GM18867 (cell line): ENCODE results near the gene TESMIN.

Source experiments
- ATAC-seq: cut with Tn5 transposase; IDR thresholded peaks from one replicate; pipeline ENCODE4 v1.9.1; 2021; ENCODE audit warnings: mild to moderate bottlenecking, moderate library complexity; ENCODE audit not compliant: unreplicated experiment

Gene TESMIN

DNA sequence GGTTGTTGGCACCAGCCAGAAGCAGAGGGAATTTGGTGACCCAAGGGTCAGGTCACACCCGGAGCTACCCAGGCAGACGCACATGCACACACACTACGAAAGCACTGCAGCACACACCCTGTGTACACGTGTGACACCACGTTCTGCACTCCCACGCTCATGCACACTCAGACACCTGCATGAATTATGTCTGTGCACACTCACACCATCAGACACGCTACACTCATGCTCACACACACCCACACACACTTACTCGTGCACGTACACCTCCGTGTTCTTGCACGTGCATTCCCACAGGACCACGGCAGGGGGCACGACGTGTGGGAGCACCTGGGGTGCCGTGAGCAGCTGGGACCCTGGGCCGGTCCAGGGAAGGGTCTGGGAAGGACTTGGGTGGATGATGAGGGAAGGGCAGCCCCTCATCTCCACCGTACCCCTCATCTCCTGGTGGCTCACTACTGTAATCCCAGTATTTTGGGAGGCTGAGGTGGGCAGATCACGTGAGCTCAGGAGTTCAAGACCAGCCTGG lies 87.8 kb downstream of the TESMIN start:
- no peak for ATAC-seq

DNA sequence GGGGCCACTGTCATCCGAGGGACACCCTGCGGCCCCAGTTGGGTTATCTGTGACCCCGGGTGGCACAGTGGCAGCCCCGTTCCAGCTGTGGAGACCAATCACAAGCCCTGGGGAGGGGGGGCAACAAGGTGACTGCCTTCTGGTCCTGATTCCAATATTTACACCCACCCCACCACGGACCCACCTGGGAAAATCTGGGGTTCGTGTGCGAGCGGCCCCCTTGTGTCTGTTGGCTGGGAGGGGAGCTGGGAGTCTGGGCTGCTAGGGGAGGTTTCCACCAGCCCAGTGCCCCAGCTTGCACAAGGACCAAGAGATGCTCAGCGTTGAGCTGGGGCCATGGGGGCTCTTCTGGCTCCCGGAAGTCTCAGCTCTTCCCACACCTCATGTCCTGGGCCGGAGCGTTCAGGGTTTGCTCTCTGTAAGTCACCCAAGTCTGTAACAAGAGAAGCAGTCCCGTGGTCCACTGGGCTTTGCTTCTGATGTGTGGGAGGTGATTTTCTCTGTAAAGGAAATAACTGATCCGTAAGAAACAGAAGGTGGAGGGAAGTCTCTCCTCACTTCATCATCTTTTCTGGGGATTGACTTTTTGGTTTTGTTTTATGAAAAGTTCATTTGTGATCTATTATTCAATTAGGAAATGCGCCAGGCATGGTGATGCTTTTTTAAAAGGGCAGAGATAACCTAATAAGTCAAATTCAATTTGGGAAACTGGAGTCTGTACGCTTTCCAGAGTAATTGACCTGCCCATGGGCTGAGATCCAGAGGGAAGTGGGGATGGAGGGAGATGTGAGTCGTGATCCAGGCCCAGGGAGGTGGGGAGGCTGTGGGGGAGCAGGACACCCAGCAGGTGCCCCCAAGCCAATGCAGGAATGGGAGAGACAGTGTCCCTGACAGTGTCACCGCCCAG lies 89.4 kb downstream of the TESMIN start:
- no peak for ATAC-seq

DNA sequence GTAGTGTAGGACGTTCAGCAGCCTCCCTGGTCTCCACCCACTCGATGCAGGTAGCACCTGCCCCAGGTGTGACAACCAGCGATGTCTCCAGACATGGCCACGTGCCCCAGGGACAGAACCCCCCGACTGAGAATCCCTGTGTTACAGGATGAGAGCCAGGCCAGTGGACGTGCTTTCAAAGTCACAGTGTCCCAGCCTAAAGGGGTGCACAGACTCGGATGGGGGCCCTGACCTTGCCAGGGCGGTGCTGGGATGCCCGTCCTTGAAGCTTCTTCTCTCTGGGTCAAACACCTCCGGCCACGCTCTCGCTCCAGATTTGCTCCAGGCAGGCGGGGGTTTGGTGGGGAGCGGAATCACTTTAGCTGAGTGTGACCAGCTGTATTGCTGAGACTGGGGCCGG lies 90.3 kb downstream of the TESMIN start:
- ATAC-seq = no peak

DNA sequence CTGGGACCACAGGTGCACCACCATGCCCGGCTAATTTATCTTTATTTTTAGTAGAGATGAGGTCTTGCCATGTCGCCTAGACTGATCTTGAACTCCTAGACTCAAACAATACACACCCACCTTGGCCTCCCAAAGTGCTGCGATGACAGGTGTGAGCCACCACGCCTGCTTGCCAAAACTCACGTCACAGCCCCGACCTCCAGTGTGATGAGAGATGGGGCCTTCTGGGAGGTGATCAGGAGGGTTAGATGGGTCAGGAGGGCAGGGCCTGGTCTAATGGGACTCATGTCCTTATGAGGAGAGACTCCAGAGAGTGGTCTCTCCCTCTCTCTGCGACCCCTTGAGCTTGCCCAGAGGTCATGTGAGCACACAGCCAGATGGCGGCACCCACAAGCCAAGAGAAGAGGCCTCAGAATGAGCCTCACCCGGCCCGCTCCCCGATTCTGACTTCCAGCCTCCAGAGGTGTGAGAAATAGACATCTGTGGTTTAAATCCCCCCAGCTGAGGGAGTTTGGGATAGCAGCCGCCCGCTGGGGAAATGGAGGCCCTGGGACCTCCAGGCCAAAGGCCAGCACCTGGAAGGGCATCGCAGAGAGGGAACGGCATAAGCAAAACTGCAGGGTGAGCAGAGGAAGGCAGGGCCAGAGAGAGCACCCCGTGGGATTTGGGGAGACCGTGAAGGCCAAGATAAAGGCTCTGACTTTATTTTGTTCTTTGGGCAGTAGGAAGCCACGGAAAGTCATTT lies 91.1 kb downstream of the TESMIN start:
- no peak for ATAC-seq

DNA sequence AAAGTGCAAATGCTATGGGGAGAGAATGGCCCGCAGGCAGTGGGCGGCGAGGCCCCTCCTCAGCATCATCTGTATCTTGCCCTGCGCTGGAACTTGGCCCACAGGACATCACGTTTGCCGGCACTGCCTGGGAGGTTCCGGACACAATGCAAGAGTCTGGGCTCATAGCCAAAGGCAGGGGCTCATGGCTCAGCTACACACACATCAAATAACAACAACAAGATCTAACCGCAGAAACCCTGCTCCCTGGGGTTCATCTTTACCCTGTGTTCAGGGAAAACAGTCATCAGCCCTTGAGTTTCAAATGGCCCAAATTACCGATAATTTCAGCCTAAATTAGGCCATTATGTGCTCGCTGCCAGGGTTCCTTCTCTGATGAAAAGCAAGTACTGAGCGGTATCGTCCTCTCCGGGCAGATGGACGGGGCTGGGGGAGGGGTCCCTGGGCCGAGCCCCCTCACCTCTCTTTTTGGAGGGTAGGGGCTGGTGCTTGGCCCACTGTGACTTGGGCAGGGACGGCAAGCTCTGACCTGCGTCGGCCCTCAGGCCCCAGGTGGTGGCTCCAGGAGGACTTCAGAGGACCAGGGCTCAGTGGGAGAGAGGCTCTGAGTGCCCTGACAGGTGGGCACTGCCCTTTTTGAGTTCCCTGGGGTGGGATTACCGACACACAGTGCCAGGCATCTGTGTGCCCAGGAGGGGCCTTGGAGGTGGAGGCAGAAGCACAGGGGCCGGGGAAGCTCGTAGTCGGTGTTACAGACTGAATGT lies 92.0 kb downstream of the TESMIN start:
- ATAC-seq = no peak

DNA sequence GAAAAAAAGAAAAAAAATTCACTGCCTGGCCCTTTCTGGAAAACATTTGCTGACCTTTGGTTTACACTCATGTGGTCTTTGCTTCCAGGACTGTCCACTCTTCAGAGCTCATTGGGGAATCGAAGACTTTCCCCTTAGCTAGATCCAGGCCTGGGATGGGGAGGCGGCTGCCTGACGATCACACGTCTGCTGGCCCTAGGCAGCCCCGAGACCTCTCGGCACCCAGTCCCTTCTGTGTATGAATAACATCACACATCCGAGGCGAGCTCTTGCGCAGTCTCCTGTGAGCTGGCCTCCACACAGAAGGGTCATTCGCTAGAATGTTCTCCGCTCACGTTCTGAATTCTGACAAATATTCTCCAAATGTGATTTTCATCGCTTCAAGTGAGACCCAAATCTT lies 92.7 kb downstream of the TESMIN start:
- no peak for ATAC-seq

DNA sequence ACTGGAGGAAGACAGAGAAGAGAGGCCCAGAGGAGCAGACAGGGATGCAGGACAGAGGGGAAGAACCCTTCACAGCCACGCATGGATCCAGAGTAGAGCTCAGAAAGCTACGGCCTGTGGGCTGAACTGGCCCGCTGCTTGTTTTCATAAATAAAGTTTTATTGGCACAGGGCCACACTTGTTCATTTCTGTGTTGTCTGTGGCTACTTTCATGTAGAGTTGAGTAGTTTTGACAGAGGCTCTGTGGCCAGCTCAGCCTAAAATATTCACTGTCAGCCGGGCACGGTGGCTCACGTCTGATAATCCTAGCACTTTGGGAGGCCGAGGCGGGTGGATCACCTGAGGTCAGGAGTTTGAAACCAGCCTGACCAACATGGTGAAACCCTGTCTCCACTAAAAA lies 93.2 kb downstream of the TESMIN start:
- ATAC-seq = no peak
